ENCODE results near the gene SLC35A4. TPM values are rescaled to one million over a fixed set of nuclear protein-coding genes. Genes with fewer than 3 reads are reported as not detected.

Gene SLC35A4
- total and polyA plus RNA-seq, 2 of the 13 experiments (the other 11 are each of a cell fraction or from before 2014, with no cell fraction given), result 0.71 to 4.0 TPM

DNA sequence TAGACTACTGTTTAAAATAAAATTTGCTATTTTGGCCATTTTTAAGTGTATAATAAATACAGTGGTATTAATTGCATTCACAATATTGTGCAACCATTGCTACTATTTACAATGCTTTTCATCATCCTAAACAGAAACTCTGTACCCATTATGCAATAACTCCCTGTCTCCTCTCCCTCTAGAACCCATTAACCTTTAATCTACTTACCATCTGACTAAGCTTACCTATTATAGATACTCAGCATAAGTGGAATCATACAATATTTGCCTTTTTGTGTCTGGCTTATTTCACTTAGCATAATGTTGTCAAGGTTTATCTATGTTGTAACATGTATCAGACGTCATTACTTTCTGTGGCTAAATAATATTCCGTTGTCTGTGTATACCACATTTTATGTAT is 42.4 kb downstream of the SLC35A4 start (continued):
- TF ChIP-seq, protein P1, sequence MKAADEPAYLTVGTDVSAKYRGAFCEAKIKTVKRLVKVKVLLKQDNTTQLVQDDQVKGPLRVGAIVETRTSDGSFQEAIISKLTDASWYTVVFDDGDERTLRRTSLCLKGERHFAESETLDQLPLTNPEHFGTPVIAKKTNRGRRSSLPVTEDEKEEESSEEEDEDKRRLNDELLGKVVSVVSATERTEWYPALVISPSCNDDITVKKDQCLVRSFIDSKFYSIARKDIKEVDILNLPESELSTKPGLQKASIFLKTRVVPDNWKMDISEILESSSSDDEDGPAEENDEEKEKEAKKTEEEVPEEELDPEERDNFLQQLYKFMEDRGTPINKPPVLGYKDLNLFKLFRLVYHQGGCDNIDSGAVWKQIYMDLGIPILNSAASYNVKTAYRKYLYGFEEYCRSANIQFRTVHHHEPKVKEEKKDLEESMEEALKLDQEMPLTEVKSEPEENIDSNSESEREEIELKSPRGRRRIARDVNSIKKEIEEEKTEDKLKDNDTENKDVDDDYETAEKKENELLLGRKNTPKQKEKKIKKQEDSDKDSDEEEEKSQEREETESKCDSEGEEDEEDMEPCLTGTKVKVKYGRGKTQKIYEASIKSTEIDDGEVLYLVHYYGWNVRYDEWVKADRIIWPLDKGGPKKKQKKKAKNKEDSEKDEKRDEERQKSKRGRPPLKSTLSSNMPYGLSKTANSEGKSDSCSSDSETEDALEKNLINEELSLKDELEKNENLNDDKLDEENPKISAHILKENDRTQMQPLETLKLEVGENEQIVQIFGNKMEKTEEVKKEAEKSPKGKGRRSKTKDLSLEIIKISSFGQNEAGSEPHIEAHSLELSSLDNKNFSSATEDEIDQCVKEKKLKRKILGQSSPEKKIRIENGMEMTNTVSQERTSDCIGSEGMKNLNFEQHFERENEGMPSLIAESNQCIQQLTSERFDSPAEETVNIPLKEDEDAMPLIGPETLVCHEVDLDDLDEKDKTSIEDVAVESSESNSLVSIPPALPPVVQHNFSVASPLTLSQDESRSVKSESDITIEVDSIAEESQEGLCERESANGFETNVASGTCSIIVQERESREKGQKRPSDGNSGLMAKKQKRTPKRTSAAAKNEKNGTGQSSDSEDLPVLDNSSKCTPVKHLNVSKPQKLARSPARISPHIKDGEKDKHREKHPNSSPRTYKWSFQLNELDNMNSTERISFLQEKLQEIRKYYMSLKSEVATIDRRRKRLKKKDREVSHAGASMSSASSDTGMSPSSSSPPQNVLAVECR (CRISPR knock-in tag; IDR thresholded peaks at IDR 0.05; ENCODE audit: borderline replicate concordance), result no peak
- TF ChIP-seq, protein P2, sequence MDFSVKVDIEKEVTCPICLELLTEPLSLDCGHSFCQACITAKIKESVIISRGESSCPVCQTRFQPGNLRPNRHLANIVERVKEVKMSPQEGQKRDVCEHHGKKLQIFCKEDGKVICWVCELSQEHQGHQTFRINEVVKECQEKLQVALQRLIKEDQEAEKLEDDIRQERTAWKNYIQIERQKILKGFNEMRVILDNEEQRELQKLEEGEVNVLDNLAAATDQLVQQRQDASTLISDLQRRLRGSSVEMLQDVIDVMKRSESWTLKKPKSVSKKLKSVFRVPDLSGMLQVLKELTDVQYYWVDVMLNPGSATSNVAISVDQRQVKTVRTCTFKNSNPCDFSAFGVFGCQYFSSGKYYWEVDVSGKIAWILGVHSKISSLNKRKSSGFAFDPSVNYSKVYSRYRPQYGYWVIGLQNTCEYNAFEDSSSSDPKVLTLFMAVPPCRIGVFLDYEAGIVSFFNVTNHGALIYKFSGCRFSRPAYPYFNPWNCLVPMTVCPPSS (IDR thresholded peaks at IDR 0.05), result no peak
- TF ChIP-seq, protein P3, sequence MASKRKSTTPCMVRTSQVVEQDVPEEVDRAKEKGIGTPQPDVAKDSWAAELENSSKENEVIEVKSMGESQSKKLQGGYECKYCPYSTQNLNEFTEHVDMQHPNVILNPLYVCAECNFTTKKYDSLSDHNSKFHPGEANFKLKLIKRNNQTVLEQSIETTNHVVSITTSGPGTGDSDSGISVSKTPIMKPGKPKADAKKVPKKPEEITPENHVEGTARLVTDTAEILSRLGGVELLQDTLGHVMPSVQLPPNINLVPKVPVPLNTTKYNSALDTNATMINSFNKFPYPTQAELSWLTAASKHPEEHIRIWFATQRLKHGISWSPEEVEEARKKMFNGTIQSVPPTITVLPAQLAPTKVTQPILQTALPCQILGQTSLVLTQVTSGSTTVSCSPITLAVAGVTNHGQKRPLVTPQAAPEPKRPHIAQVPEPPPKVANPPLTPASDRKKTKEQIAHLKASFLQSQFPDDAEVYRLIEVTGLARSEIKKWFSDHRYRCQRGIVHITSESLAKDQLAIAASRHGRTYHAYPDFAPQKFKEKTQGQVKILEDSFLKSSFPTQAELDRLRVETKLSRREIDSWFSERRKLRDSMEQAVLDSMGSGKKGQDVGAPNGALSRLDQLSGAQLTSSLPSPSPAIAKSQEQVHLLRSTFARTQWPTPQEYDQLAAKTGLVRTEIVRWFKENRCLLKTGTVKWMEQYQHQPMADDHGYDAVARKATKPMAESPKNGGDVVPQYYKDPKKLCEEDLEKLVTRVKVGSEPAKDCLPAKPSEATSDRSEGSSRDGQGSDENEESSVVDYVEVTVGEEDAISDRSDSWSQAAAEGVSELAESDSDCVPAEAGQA (IDR thresholded peaks at IDR 0.05; ENCODE audit: low read depth), result no peak
- TF ChIP-seq, protein P3 (CRISPR knock-in tag; IDR thresholded peaks at IDR 0.05; ENCODE audit: borderline replicate concordance), result no peak
- TF ChIP-seq GZF1 (CRISPR knock-in tag; IDR thresholded peaks at IDR 0.05), result no peak
- TF ChIP-seq, protein P4, sequence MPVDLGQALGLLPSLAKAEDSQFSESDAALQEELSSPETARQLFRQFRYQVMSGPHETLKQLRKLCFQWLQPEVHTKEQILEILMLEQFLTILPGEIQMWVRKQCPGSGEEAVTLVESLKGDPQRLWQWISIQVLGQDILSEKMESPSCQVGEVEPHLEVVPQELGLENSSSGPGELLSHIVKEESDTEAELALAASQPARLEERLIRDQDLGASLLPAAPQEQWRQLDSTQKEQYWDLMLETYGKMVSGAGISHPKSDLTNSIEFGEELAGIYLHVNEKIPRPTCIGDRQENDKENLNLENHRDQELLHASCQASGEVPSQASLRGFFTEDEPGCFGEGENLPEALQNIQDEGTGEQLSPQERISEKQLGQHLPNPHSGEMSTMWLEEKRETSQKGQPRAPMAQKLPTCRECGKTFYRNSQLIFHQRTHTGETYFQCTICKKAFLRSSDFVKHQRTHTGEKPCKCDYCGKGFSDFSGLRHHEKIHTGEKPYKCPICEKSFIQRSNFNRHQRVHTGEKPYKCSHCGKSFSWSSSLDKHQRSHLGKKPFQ (CRISPR knock-in tag; IDR thresholded peaks at IDR 0.05; ENCODE audit: insufficient replicate concordance), result no peak
- no peak for TF ChIP-seq NR3C1 (CRISPR knock-in tag; IDR thresholded peaks at IDR 0.05)
- TF ChIP-seq NFKB2 (CRISPR knock-in tag; IDR thresholded peaks at IDR 0.05; ENCODE audit: borderline replicate concordance), result no peak
- TF ChIP-seq ZNF24 (IDR thresholded peaks at IDR 0.05), result peak; percentile 79; the same call in 1 of the 2 replicates
- no peak for TF ChIP-seq TCF12 (IDR thresholded peaks at IDR 0.05)
- TF ChIP-seq TCF12 (CRISPR knock-in tag; IDR thresholded peaks at IDR 0.05), result no peak
- TF ChIP-seq ZNF460 (CRISPR knock-in tag; IDR thresholded peaks at IDR 0.05; ENCODE audit: borderline replicate concordance), result no peak
- TF ChIP-seq MAFG (CRISPR knock-in tag; IDR thresholded peaks at IDR 0.05), result no peak
- no peak; the same call in 1 of the 2 replicates for TF ChIP-seq ATF1 (CRISPR knock-in tag; IDR thresholded peaks at IDR 0.05)
- TF ChIP-seq CHD4 (IDR thresholded peaks at IDR 0.05; ENCODE audit: borderline replicate concordance, low read length), result peak; percentile 38; the same call in 1 of the 2 replicates
- TF ChIP-seq, protein P5, sequence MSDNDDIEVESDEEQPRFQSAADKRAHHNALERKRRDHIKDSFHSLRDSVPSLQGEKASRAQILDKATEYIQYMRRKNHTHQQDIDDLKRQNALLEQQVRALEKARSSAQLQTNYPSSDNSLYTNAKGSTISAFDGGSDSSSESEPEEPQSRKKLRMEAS (IDR thresholded peaks at IDR 0.05), result no peak

All from HepG2 (cell line).